ENCODE data around the gene SEMA3F. TPM values are rescaled to one million over a fixed set of nuclear protein-coding genes. Genes with fewer than 3 reads are reported as not detected.
A peak's percentile ranks its signal among the peaks of the same experiment; 100 is the strongest.

The SEMA3F gene
- total RNA-seq = under 1 TPM; 0.19 to 0.24 (median 0.23) TPM

- H3K27me3 Mint-ChIP-seq (ENCODE audit: low read depth) = peaks cover 32% of the 10 kb centered on the region
- H3K36me3 Mint-ChIP-seq (ENCODE audit: insufficient read depth) = no peaks in the 10 kb centered on the region
- ATAC-seq (peak; percentile 92 to 93), DNase-seq (peak; percentile 56)
- peaks cover 8% of the 10 kb centered on the region for H3K4me1 Mint-ChIP-seq (ENCODE audit: low read depth)
- peak within 1 kb of the TSS; percentile 77 for H3K4me3 Mint-ChIP-seq
- no peaks in the 10 kb centered on the region for H3K9me3 Mint-ChIP-seq
These were observed at the start of gene SEMA3F for GRCh38 chr3:50154840-50155490. SEMA3F (plus strand) TSS chr3:50155324; CDS start chr3:50159623, 4,299 bp downstream.

- peaks cover 68% of the 10 kb centered on the region for H3K36me3 Mint-ChIP-seq (ENCODE audit: insufficient read depth)
- H3K27me3 Mint-ChIP-seq (ENCODE audit: low read depth) = no peaks in the 10 kb centered on the region
- ATAC-seq (no peak), DNase-seq (no peak)
- no peaks in the 10 kb centered on the region for H3K9me3 Mint-ChIP-seq
- no peaks in the 10 kb centered on the region for H3K4me1 Mint-ChIP-seq (ENCODE audit: low read depth)
- H3K4me3 Mint-ChIP-seq = no peak overlapping the region
These were observed 43.4 kb upstream of the SEMA3F start for GRCh38 chr3:50111757-50112156.

GRCh38 chr3:50112462-50112861, 42.7 kb upstream of the SEMA3F start:
- H3K27me3 Mint-ChIP-seq (ENCODE audit: low read depth) = no peaks in the 10 kb centered on the region
- H3K36me3 Mint-ChIP-seq (ENCODE audit: insufficient read depth) = peaks cover 68% of the 10 kb centered on the region
- H3K4me3 Mint-ChIP-seq = no peak overlapping the region
- DNase-seq (no peak), ATAC-seq (no peak)
- H3K4me1 Mint-ChIP-seq (ENCODE audit: low read depth) = no peaks in the 10 kb centered on the region
- no peaks in the 10 kb centered on the region for H3K9me3 Mint-ChIP-seq

- H3K27me3 Mint-ChIP-seq (ENCODE audit: low read depth) = no peaks in the 10 kb centered on the region
- DNase-seq (no peak), ATAC-seq (no peak)
- H3K9me3 Mint-ChIP-seq = no peaks in the 10 kb centered on the region
- H3K4me3 Mint-ChIP-seq = no peak overlapping the region
- H3K36me3 Mint-ChIP-seq (ENCODE audit: insufficient read depth) = peaks cover 50% of the 10 kb centered on the region
- no peaks in the 10 kb centered on the region for H3K4me1 Mint-ChIP-seq (ENCODE audit: low read depth)
These were observed 38.0 kb upstream of the SEMA3F start for GRCh38 chr3:50117120-50117519.

GRCh38 chr3:50118237-50118636, 36.9 kb upstream of the SEMA3F start:
- Mint-ChIP-seq H3K9me3 (no peaks in the 10 kb centered on the region), H3K4me3 (no peak overlapping the region), H3K27me3 (ENCODE audit: low read depth) (no peaks in the 10 kb centered on the region), H3K4me1 (ENCODE audit: low read depth) (peaks cover 2% of the 10 kb centered on the region), H3K36me3 (ENCODE audit: insufficient read depth) (peaks cover 48% of the 10 kb centered on the region)
- no peak for ATAC-seq
- DNase-seq = no peak

GRCh38 chr3:50119786-50120185, 35.3 kb upstream of the SEMA3F start:
- Mint-ChIP-seq H3K9me3 (no peaks in the 10 kb centered on the region), H3K4me1 (ENCODE audit: low read depth) (peaks cover 2% of the 10 kb centered on the region), H3K27me3 (ENCODE audit: low read depth) (no peaks in the 10 kb centered on the region), H3K4me3 (no peak overlapping the region), H3K36me3 (ENCODE audit: insufficient read depth) (peaks cover 36% of the 10 kb centered on the region)
- ATAC-seq (no peak), DNase-seq (no peak)

GRCh38 chr3:50120364-50121071, 34.6 kb upstream of the SEMA3F start:
- peaks cover 2% of the 10 kb centered on the region for H3K4me1 Mint-ChIP-seq (ENCODE audit: low read depth)
- peaks cover 31% of the 10 kb centered on the region for H3K36me3 Mint-ChIP-seq (ENCODE audit: insufficient read depth)
- H3K4me3 Mint-ChIP-seq = no peak overlapping the region
- H3K9me3 Mint-ChIP-seq = no peaks in the 10 kb centered on the region
- no peaks in the 10 kb centered on the region for H3K27me3 Mint-ChIP-seq (ENCODE audit: low read depth)
- ATAC-seq = no peak
- DNase-seq = no peak

GRCh38 chr3:50121072-50122032, 33.8 kb upstream of the SEMA3F start:
- ATAC-seq (peak; percentile 87 to 91), DNase-seq (peak; percentile 64)
- no peaks in the 10 kb centered on the region for H3K9me3 Mint-ChIP-seq
- no peak overlapping the region for H3K4me3 Mint-ChIP-seq
- peaks cover 23% of the 10 kb centered on the region for H3K36me3 Mint-ChIP-seq (ENCODE audit: insufficient read depth)
- peaks cover 2% of the 10 kb centered on the region for H3K4me1 Mint-ChIP-seq (ENCODE audit: low read depth)
- H3K27me3 Mint-ChIP-seq (ENCODE audit: low read depth) = no peaks in the 10 kb centered on the region

- H3K9me3 Mint-ChIP-seq = no peaks in the 10 kb centered on the region
- H3K27me3 Mint-ChIP-seq (ENCODE audit: low read depth) = no peaks in the 10 kb centered on the region
- DNase-seq (no peak), ATAC-seq (no peak)
- H3K4me1 Mint-ChIP-seq (ENCODE audit: low read depth) = peaks cover 2% of the 10 kb centered on the region
- peaks cover 18% of the 10 kb centered on the region for H3K36me3 Mint-ChIP-seq (ENCODE audit: insufficient read depth)
- no peak overlapping the region for H3K4me3 Mint-ChIP-seq
These were observed 33.1 kb upstream of the SEMA3F start for GRCh38 chr3:50122071-50122470.

- peaks cover 15% of the 10 kb centered on the region for H3K36me3 Mint-ChIP-seq (ENCODE audit: insufficient read depth)
- DNase-seq = no peak
These were observed 32.3 kb upstream of the SEMA3F start for GRCh38 chr3:50122661-50123391.

GRCh38 chr3:50123394-50124051, 31.6 kb upstream of the SEMA3F start:
- DNase-seq = no peak
- Mint-ChIP-seq H3K4me1 (ENCODE audit: low read depth) (peaks cover 2% of the 10 kb centered on the region), H3K4me3 (no peak overlapping the region), H3K36me3 (ENCODE audit: insufficient read depth) (peaks cover 9% of the 10 kb centered on the region), H3K9me3 (no peaks in the 10 kb centered on the region), H3K27me3 (ENCODE audit: low read depth) (no peaks in the 10 kb centered on the region)
- no peak for ATAC-seq

More at GRCh38 chr3:50122661-50123391, 32.3 kb upstream of the SEMA3F start:
- Mint-ChIP-seq H3K27me3 (ENCODE audit: low read depth) (no peaks in the 10 kb centered on the region), H3K4me1 (ENCODE audit: low read depth) (peaks cover 2% of the 10 kb centered on the region), H3K9me3 (no peaks in the 10 kb centered on the region), H3K4me3 (no peak overlapping the region)
- no peak for ATAC-seq

GRCh38 chr3:50124052-50124799, 30.9 kb upstream of the SEMA3F start:
- Mint-ChIP-seq H3K36me3 (ENCODE audit: insufficient read depth) (peaks cover 6% of the 10 kb centered on the region), H3K9me3 (no peaks in the 10 kb centered on the region), H3K4me1 (ENCODE audit: low read depth) (peaks cover 2% of the 10 kb centered on the region), H3K27me3 (ENCODE audit: low read depth) (no peaks in the 10 kb centered on the region), H3K4me3 (no peak overlapping the region)
- ATAC-seq (no peak), DNase-seq (no peak)

GRCh38 chr3:50124800-50125178, 30.3 kb upstream of the SEMA3F start:
- H3K9me3 Mint-ChIP-seq = no peaks in the 10 kb centered on the region
- no peak overlapping the region for H3K4me3 Mint-ChIP-seq
- no peak for DNase-seq
- no peaks in the 10 kb centered on the region for H3K27me3 Mint-ChIP-seq (ENCODE audit: low read depth)
- no peak for ATAC-seq
- peaks cover 2% of the 10 kb centered on the region for H3K4me1 Mint-ChIP-seq (ENCODE audit: low read depth)
- peaks cover 4% of the 10 kb centered on the region for H3K36me3 Mint-ChIP-seq (ENCODE audit: insufficient read depth)
